ENCODE measurements around the gene ZXDA.
"Not testable (repeated sequence)": the region's sequence is repeated elsewhere in the genome, so short reads cannot be mapped to it uniquely, and the experiment has no call there.

Gene ZXDA

GRCh38 chrX:57910287-57910912 is at the start of gene ZXDA:
Gene ZXDA, minus strand, starts transcription at chrX:57910458. Its CDS starts 38 bp downstream, at chrX:57910420.
- DNase-seq, result not testable (repeated sequence)

- no peak for DNase-seq
Measured at GRCh38 chrX:57952320-57952678, 42.0 kb upstream of the ZXDA start.

- no peak for DNase-seq
Measured at GRCh38 chrX:57951666-57952319, 41.5 kb upstream of the ZXDA start.

GRCh38 chrX:57933321-57933720 is 23.1 kb upstream of the ZXDA start:
- DNase-seq, result no peak

GRCh38 chrX:57932266-57932665 is 22.0 kb upstream of the ZXDA start:
- DNase-seq, result no peak

- DNase-seq, result no peak
Measured at GRCh38 chrX:57930051-57930450, 19.8 kb upstream of the ZXDA start.

- DNase-seq, result no peak
Measured at GRCh38 chrX:57929373-57929772, 19.1 kb upstream of the ZXDA start.

- no peak for DNase-seq
Measured at GRCh38 chrX:57925806-57926205, 15.5 kb upstream of the ZXDA start.

- peak; percentile 7 for DNase-seq
Measured at GRCh38 chrX:57918750-57919436, 8.6 kb upstream of the ZXDA start.

- DNase-seq, result no peak
Measured at GRCh38 chrX:57915680-57916079, 5.4 kb upstream of the ZXDA start.

- DNase-seq, result peak; percentile 18
Measured at GRCh38 chrX:57909595-57910286, 517 bp downstream of the ZXDA start.

GRCh38 chrX:57908972-57909594 is 1.2 kb downstream of the ZXDA start:
- not testable (repeated sequence) for DNase-seq

GRCh38 chrX:57906790-57907189 is 3.5 kb downstream of the ZXDA start:
- DNase-seq, result no peak

GRCh38 chrX:57905141-57905540 is 5.1 kb downstream of the ZXDA start:
- DNase-seq, result no peak

GRCh38 chrX:57904176-57904880 is 5.9 kb downstream of the ZXDA start:
- no peak for DNase-seq

- no peak for DNase-seq
Measured at GRCh38 chrX:57902633-57903032, 7.6 kb downstream of the ZXDA start.

GRCh38 chrX:57901466-57901865 is 8.8 kb downstream of the ZXDA start:
- DNase-seq, result no peak

GRCh38 chrX:57900975-57901374 is 9.3 kb downstream of the ZXDA start:
- no peak for DNase-seq

GRCh38 chrX:57899906-57900305 is 10.4 kb downstream of the ZXDA start:
- no peak for DNase-seq

GRCh38 chrX:57899064-57899463 is 11.2 kb downstream of the ZXDA start:
- no peak for DNase-seq

- no peak for DNase-seq
Measured at GRCh38 chrX:57871463-57871862, 38.8 kb downstream of the ZXDA start.

Data from activated CD4-positive, alpha-beta T cell treated with anti-CD3 and anti-CD28 coated beads for 48 hours (primary cell).